Keratinocyte (primary cell): ENCODE measurements around the gene PEAR1. TPM values are rescaled to one million over a fixed set of nuclear protein-coding genes. Genes with fewer than 3 reads are reported as not detected.

Source experiments
- DNase-seq: peaks from one replicate; pipeline ENCODE4 v3.0.0-alpha.2; 2011; ENCODE audit warnings: low read depth, missing footprints, low spot score
- FAIRE-seq: peaks from 2 replicates; lab custom pipeline; 2011; peaks lifted over from hg19 to GRCh38; lab: Jason Lieb, UNC
- H2AFZ ChIP-seq: 2 replicates; pipeline ENCODE4 v1.6.0; 2012; ENCODE audit warnings: low read length, control low read depth, inconsistent platforms; ENCODE audit not compliant: control insufficient read depth
- H3K27ac ChIP-seq: 2 replicates; pipeline ENCODE4 v1.5.1; 2011; ENCODE audit warnings: low read length; ENCODE audit not compliant: control insufficient read depth, insufficient read depth
- H3K27me3 ChIP-seq: 3 replicates; pipeline ENCODE4 v1.6.0; 2011; ENCODE audit warnings: low read length; ENCODE audit not compliant: control insufficient read depth, insufficient read depth; ENCODE audit errors: extremely low read depth
- H3K36me3 ChIP-seq, 2 experiments: 2 replicates in 1 of 2; 3 replicates in 1 of 2; pipeline ENCODE4 v1.5.1; 2011; ENCODE audit warnings: low read length in 2 of 2, mild to moderate bottlenecking in 1 of 2; ENCODE audit not compliant: control insufficient read depth in 2 of 2, insufficient read depth in 2 of 2; ENCODE audit errors: extremely low read depth in 1 of 2
- H3K4me1 ChIP-seq: 3 replicates; pipeline ENCODE4 v1.5.1; 2011; ENCODE audit warnings: low read length; ENCODE audit not compliant: control insufficient read depth, insufficient read depth; ENCODE audit errors: extremely low read depth
- H3K4me2 ChIP-seq: 3 replicates; pipeline ENCODE4 v1.6.0; 2011; ENCODE audit warnings: low read depth, low read length; ENCODE audit not compliant: control insufficient read depth, insufficient read depth; ENCODE audit errors: extremely low read depth
- H3K4me3 ChIP-seq, 3 experiments: fragments of 200-600 bp in 1 of 3; sonication (generic) in 1 of 3; 2 replicates in 2 of 3; 3 replicates in 1 of 3; pipeline ENCODE4 v1.5.1; 2011 to 2016; ENCODE audit warnings: low read length in 3 of 3, mild to moderate bottlenecking in 3 of 3, control low read depth in 2 of 3, inconsistent platforms in 1 of 3, low read depth in 1 of 3, mixed read lengths in 1 of 3, mixed run types in 1 of 3, moderate library complexity in 1 of 3; ENCODE audit not compliant: control insufficient read depth in 2 of 3, insufficient read depth in 2 of 3; ENCODE audit errors: extremely low read depth in 1 of 3
- H3K79me2 ChIP-seq: 2 replicates; pipeline ENCODE4 v1.6.0; 2012; ENCODE audit warnings: low read length; ENCODE audit not compliant: control insufficient read depth, insufficient read depth
- H3K9ac ChIP-seq: 3 replicates; pipeline ENCODE4 v1.6.0; 2011; ENCODE audit warnings: low read length; ENCODE audit not compliant: control insufficient read depth, insufficient read depth; ENCODE audit errors: extremely low read depth
- H3K9me1 ChIP-seq: 3 replicates; pipeline ENCODE4 v1.6.0; 2011; ENCODE audit warnings: low read length; ENCODE audit not compliant: control insufficient read depth, insufficient read depth; ENCODE audit errors: extremely low read depth
- H3K9me3 ChIP-seq: 2 replicates; pipeline ENCODE4 v1.5.1; 2012; ENCODE audit warnings: low read depth, low read length; ENCODE audit not compliant: control insufficient read depth
- H4K20me1 ChIP-seq: 3 replicates; pipeline ENCODE4 v1.6.0; 2011; ENCODE audit warnings: low read length; ENCODE audit not compliant: control insufficient read depth, insufficient read depth; ENCODE audit errors: extremely low read depth
- CTCF ChIP-seq, 3 experiments: IDR thresholded peaks in 1 of 3; conservative IDR thresholded peaks in 1 of 3; optimal IDR thresholded peaks in 1 of 3; 2 replicates in 2 of 3; 3 replicates in 1 of 3; pipeline versions ENCODE3 to v1.5.1; 2011; ENCODE audit warnings: low read length in 3 of 3, mild to moderate bottlenecking in 3 of 3, moderate library complexity in 2 of 3, control low read depth in 1 of 3, inconsistent platforms in 1 of 3; ENCODE audit not compliant: insufficient read depth in 2 of 3; ENCODE audit errors: extremely low read depth in 1 of 3
- EZH2 ChIP-seq: IDR thresholded peaks from one replicate; pipeline ENCODE4 v1.6.1; 2012; ENCODE audit warnings: inconsistent platforms, mild to moderate bottlenecking, low read length, moderate library complexity
- dilution Hi-C: fragments of 300-500 bp; cut with MboI; formaldehyde crosslinking; loops from one replicate; pipeline ENCODE4 v1.7.0; 2020; ENCODE audit warnings: low sequenced_read_pairs; ENCODE audit not compliant: extremely low pct_ligation_motif_present
- polyA plus RNA-seq, 5 experiments: library from polyadenylated mRNA; depleted of rRNA in 3 of 5; stranded (reverse) in 3 of 5; stranded (forward) in 1 of 5; unstranded in 1 of 5; fragments of >200 nt; gene quantifications; 1 replicate in 1 of 5; 2 replicates in 3 of 5; 3 replicates in 1 of 5; pipeline versions ENCODE4 v1.2.1 to v1.2.3, GENCODE V29; 2011 to 2012; ENCODE audit warnings: missing spikeins in 2 of 5, low read depth in 1 of 5, low replicate concordance in 1 of 5

PEAR1 gene
- polyA plus RNA-seq, 1 donor (not counting 4 experiments of a cell fraction or from before 2014, with no cell fraction given): 4.2 TPM

- FAIRE-seq: no peak
- Histone ChIP-seq H3K36me3 (no peaks in the 10 kb centered on the region), H3K79me2 (no peaks in the 10 kb centered on the region), H3K4me3 (no peak overlapping the region), H3K27me3 (peaks cover 50% of the 10 kb centered on the region), H3K4me1 (peaks cover 2% of the 10 kb centered on the region), H3K9me3 (no peaks in the 10 kb centered on the region), H3K4me2 (no peak overlapping the region), H4K20me1 (no peaks in the 10 kb centered on the region), H3K27ac (no peak overlapping the region), H2AFZ (no peak overlapping the region), H3K9ac (no peak overlapping the region), H3K9me1 (no peaks in the 10 kb centered on the region)
- dilution Hi-C loops: no loop called here
- TF ChIP-seq EZH2 (no peak), CTCF (optimal IDR thresholded peaks at IDR 0.05 in 1 of 3, IDR thresholded peaks at IDR 0.05 in 1 of 3, conservative IDR thresholded peaks at IDR 0.05 in 1 of 3; ENCODE audit: extremely low read depth in 1 of 3, insufficient read depth in 2 of 3, low read length in 3 of 3) (peak in 1 of 3 experiments; percentile 22)
- no peak for DNase-seq
Measured at GRCh38 chr1:156876281-156876680, 17.2 kb upstream of the PEAR1 start.

- FAIRE-seq: no peak
- TF ChIP-seq CTCF (optimal IDR thresholded peaks at IDR 0.05 in 1 of 3, IDR thresholded peaks at IDR 0.05 in 1 of 3, conservative IDR thresholded peaks at IDR 0.05 in 1 of 3; ENCODE audit: extremely low read depth in 1 of 3, insufficient read depth in 2 of 3, low read length in 3 of 3) (no peak), EZH2 (no peak)
Measured at GRCh38 chr1:156877433-156878170, 15.9 kb upstream of the PEAR1 start.

More at GRCh38 chr1:156877433-156878170, 15.9 kb upstream of the PEAR1 start:
- no peaks in the 10 kb centered on the region for H3K4me1 ChIP-seq
- H3K27ac ChIP-seq: no peak overlapping the region
- no peaks in the 10 kb centered on the region for H3K9me3 ChIP-seq
- H3K9me1 ChIP-seq: no peaks in the 10 kb centered on the region
- dilution Hi-C loops: no loop called here
- H3K27me3 ChIP-seq: peaks cover 62% of the 10 kb centered on the region
- H2AFZ ChIP-seq: no peak overlapping the region
- no peaks in the 10 kb centered on the region for H3K79me2 ChIP-seq
- no peak overlapping the region for H3K4me3 ChIP-seq
- no peaks in the 10 kb centered on the region for H4K20me1 ChIP-seq
- H3K36me3 ChIP-seq: no peaks in the 10 kb centered on the region
- H3K9ac ChIP-seq: no peak overlapping the region
- H3K4me2 ChIP-seq: no peak overlapping the region
- no peak for DNase-seq
